IgD-negative memory B cell (primary cell): Measurements from ENCODE around the gene PCDHGA4. TPM values are rescaled to one million over a fixed set of nuclear protein-coding genes. Genes with fewer than 3 reads are reported as not detected.
"Not testable (repeated sequence)": the region's sequence is repeated elsewhere in the genome, so short reads cannot be mapped to it uniquely, and the experiment has no call there.

ENCODE experiments used
- H3K27ac Mint-ChIP-seq, 3 donors: one replicate each; pipeline ENCODE4 v1.8.0; 2020 to 2022; ENCODE audit warnings: mild to moderate bottlenecking in 3 of 3, mixed read lengths in 3 of 3, moderate library complexity in 1 of 3
- H3K27me3 Mint-ChIP-seq: one replicate; pipeline ENCODE4 v1.8.0; 2021; ENCODE audit warnings: mixed read lengths
- H3K36me3 Mint-ChIP-seq: one replicate; pipeline ENCODE4 v1.8.0; 2020; ENCODE audit warnings: mild to moderate bottlenecking, mixed read lengths
- H3K4me1 Mint-ChIP-seq, 3 donors: one replicate each; pipeline ENCODE4 v1.8.0; 2020 to 2022; ENCODE audit warnings: mixed read lengths in 3 of 3, mild to moderate bottlenecking in 1 of 3
- H3K4me3 Mint-ChIP-seq, 4 donors: one replicate each; pipeline ENCODE4 v1.8.0; 2020 to 2022; ENCODE audit warnings: mild to moderate bottlenecking in 4 of 4, mixed read lengths in 4 of 4, moderate library complexity in 3 of 4
- H3K9me3 Mint-ChIP-seq, 3 donors: one replicate each; pipeline ENCODE4 v1.8.0; 2020 to 2021; ENCODE audit warnings: mixed read lengths in 3 of 3, mild to moderate bottlenecking in 1 of 3
- polyA plus RNA-seq: library from polyadenylated mRNA; unstranded; fragments of 300-500 nt; fragmentation: Illumina TruSeq; gene quantifications from one replicate; pipeline ENCODE4 v1.2.3, GENCODE V29; 2021

The PCDHGA4 gene
- polyA plus RNA-seq, 1 donor from 2014 or later: not detected

DNA sequence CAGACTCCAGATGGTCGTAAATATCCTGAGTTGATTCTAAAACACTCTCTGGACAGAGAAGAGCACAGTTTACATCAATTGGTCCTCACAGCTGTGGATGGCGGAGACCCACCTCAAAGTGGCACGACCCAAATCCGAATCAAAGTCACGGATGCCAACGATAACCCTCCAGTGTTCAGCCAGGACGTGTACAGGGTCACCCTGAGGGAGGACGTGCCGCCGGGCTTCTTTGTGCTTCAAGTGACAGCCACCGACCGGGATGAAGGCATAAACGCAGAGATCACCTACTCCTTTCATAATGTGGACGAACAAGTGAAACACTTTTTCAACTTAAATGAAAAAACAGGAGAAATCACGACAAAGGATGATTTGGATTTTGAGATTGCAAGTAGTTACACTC, 5.9 kb downstream of the PCDHGA4 start:
- peak overlapping the region in 1 of 3 donors; percentile 76 for H3K27ac Mint-ChIP-seq
- H3K27me3 Mint-ChIP-seq: peaks cover 52% of the 10 kb centered on the region
- H3K4me1 Mint-ChIP-seq: peaks cover 5 to 17% (median 10%) of the 10 kb centered on the region in 3 donors
- H3K9me3 Mint-ChIP-seq: peaks cover 12 to 42% (median 27%) of the 10 kb centered on the region in 3 donors
- peak overlapping the region; percentile 58 to 89 (median 69) for H3K4me3 Mint-ChIP-seq
- peaks cover 3% of the 10 kb centered on the region for H3K36me3 Mint-ChIP-seq

- peak overlapping the region; percentile 14 to 91 (median 42) for H3K4me3 Mint-ChIP-seq
- peak overlapping the region; percentile 36 to 87 (median 67) for H3K27ac Mint-ChIP-seq
- peaks cover 53% of the 10 kb centered on the region for H3K27me3 Mint-ChIP-seq
- H3K36me3 Mint-ChIP-seq: peaks cover 3% of the 10 kb centered on the region
- peaks cover 5 to 17% (median 10%) of the 10 kb centered on the region in 3 donors for H3K4me1 Mint-ChIP-seq
- peaks cover 12 to 40% (median 20%) of the 10 kb centered on the region in 3 donors for H3K9me3 Mint-ChIP-seq
Measured at GRCh38 chr5:141362719-141363118, 7.9 kb downstream of the PCDHGA4 start.

DNA sequence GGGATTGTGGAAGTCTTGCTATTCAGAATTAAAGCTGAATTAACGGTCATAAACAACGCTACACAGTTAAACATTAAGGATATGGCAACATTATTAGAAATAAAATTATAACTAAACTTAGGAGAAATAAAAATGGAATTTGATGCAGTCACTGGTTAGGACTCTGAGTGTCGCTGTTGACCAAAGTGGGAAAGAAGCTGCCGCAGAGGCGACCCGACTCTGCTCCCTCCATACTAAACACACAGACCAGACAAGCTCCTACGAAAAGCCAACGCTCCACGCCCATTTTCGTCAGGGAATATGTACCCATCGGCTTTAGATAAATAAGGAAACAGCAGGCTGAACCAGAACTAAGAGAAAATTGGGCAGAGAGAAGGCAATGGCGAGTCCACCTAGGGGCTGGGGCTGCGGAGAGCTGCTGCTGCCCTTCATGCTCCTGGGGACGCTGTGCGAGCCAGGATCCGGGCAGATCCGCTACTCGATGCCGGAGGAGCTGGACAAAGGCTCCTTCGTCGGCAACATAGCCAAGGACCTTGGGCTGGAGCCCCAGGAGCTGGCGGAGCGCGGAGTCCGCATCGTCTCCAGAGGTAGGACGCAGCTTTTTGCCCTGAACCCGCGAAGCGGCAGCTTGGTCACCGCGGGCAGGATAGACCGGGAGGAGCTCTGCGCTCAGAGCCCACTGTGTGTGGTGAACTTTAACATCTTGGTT, 9.3 kb downstream of the PCDHGA4 start, which contains the start of gene PCDHGA5:
Gene PCDHGA5 (plus strand): TSS at position 211 of the 709 bp plus-strand sequence. CDS start 169 bp downstream, at position 380.
- Mint-ChIP-seq H3K4me3 (peak within 1 kb of the TSS in 1 of 4 donors; percentile 39), H3K9me3 (peaks cover 11 to 40% (median 20%) of the 10 kb centered on the region in 3 donors), H3K27ac (peak within 1 kb of the TSS in 2 of 3 donors; percentile 63 to 64), H3K36me3 (peaks cover 3% of the 10 kb centered on the region), H3K27me3 (peaks cover 49% of the 10 kb centered on the region), H3K4me1 (peaks cover 5 to 17% (median 10%) of the 10 kb centered on the region in 3 donors)

GRCh38 chr5:141366016-141366896, 11.4 kb downstream of the PCDHGA4 start:
- Mint-ChIP-seq H3K27ac (peak overlapping the region in 2 of 3 donors; percentile 50 to 56), H3K27me3 (peaks cover 38% of the 10 kb centered on the region), H3K4me3 (peak overlapping the region in 1 of 4 donors; percentile 12)

DNA sequence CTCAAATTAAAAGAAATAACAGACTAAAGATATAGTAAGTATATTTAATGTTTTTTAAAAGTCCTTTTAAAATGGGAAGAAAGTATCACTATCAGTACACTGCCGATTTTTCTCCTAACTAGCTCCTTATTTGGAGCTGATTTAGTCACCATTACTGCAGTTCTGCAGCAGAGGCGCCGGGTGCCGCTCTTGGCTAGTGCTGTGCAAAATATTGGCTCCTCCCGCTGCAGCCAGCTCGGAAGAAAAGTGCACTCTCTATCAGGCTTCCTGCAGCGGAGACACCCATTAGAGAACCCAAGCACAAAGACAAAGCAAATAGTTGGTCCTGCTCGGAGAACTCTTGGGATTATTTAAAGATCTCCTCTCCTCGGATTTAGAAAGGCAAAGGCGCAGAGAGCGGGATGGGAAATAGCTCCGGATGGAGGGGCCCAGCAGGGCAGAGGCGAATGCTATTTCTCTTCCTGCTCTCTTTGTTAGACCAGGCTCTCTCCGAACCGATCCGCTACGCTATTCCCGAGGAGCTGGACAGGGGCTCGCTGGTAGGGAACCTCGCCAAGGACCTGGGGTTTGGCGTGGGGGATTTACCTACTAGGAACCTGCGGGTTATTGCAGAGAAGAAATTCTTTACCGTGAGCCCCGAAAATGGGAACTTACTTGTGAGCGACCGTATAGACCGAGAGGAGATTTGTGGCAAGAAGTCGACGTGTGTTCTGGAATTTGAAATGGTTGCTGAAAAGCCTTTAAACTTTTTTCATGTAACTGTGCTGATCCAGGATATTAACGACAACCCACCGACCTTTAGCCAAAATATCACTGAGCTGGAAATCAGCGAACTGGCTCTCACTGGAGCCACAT, 15.4 kb downstream of the PCDHGA4 start, which contains the start of gene PCDHGB3:
Gene PCDHGB3 (plus strand): TSS at position 249 of the 855 bp plus-strand sequence. CDS start 153 bp downstream, at position 402.
- peaks cover 8 to 14% (median 13%) of the 10 kb centered on the region in 3 donors for H3K9me3 Mint-ChIP-seq
- peak within 1 kb of the TSS; percentile 88 to 97 (median 92) for H3K4me3 Mint-ChIP-seq
- peak within 1 kb of the TSS; percentile 67 to 74 (median 72) for H3K27ac Mint-ChIP-seq
- peaks cover 4% of the 10 kb centered on the region for H3K36me3 Mint-ChIP-seq
- peaks cover 2 to 5% (median 4%) of the 10 kb centered on the region in 3 donors for H3K4me1 Mint-ChIP-seq
- H3K27me3 Mint-ChIP-seq: peaks cover 35% of the 10 kb centered on the region

More at GRCh38 chr5:141366016-141366896, 11.4 kb downstream of the PCDHGA4 start:
- Mint-ChIP-seq H3K36me3 (peaks cover 2% of the 10 kb centered on the region), H3K4me1 (peaks cover 6 to 12% (median 8%) of the 10 kb centered on the region in 3 donors), H3K9me3 (peaks cover 4 to 27% (median 14%) of the 10 kb centered on the region in 3 donors)

GRCh38 chr5:141371572-141372475, 17.0 kb downstream of the PCDHGA4 start:
- Mint-ChIP-seq H3K36me3 (peaks cover 7% of the 10 kb centered on the region), H3K9me3 (peaks cover 6 to 17% (median 11%) of the 10 kb centered on the region in 3 donors), H3K27me3 (peaks cover 23% of the 10 kb centered on the region), H3K27ac (no peak overlapping the region), H3K4me1 (peaks cover 2 to 5% (median 4%) of the 10 kb centered on the region in 3 donors), H3K4me3 (peak overlapping the region in 2 of 4 donors; percentile 15 to 55)

DNA sequence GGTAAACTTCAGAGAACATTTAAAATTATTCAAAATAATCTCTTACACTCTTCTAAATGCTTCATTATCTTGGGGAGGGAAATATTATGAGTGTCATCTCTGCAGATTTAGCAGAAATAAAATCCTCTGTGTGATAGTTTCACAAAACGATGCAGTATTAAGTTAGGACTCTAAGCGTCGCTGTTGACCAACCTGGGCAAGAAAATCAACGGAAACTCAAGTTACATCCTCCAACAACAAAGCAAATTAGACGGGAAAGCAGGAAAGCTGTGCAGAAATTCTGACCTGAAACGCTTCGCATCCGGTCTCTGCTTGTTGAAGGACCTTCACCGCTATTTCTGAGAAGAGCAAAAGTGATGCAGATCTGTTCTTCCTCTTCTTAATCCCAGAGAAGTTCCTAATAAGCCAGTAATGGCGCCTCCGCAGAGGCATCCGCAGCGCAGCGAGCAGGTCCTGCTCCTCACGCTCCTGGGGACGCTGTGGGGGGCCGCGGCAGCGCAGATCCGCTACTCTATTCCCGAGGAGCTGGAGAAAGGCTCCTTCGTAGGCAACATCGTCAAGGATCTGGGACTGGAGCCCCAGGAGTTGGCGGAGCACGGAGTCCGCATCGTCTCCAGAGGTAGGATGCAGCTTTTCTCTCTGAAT, 19.0 kb downstream of the PCDHGA4 start, which contains the start of gene PCDHGA6:
Gene PCDHGA6 (plus strand): TSS at position 219 of the 645 bp plus-strand sequence. CDS start 193 bp downstream, at position 412.
- H3K4me3 Mint-ChIP-seq: peak within 1 kb of the TSS in 3 of 4 donors; percentile 27 to 79 (median 63)
- H3K27ac Mint-ChIP-seq: peak within 1 kb of the TSS in 1 of 3 donors; percentile 65
- peaks cover 7% of the 10 kb centered on the region for H3K36me3 Mint-ChIP-seq
- peaks cover 6 to 15% (median 11%) of the 10 kb centered on the region in 3 donors for H3K9me3 Mint-ChIP-seq
- peaks cover 2 to 5% (median 4%) of the 10 kb centered on the region in 3 donors for H3K4me1 Mint-ChIP-seq
- peaks cover 21% of the 10 kb centered on the region for H3K27me3 Mint-ChIP-seq

- peak overlapping the region in 1 of 4 donors; percentile 27 for H3K4me3 Mint-ChIP-seq
- peaks cover 8 to 15% (median 11%) of the 10 kb centered on the region in 3 donors for H3K9me3 Mint-ChIP-seq
- no peak overlapping the region for H3K27ac Mint-ChIP-seq
- H3K36me3 Mint-ChIP-seq: peaks cover 7% of the 10 kb centered on the region
- peaks cover 22% of the 10 kb centered on the region for H3K27me3 Mint-ChIP-seq
- H3K4me1 Mint-ChIP-seq: peaks cover 2 to 5% (median 4%) of the 10 kb centered on the region in 3 donors
Measured at GRCh38 chr5:141374627-141375026, 19.8 kb downstream of the PCDHGA4 start.

GRCh38 chr5:141375444-141376155, 20.8 kb downstream of the PCDHGA4 start:
- Mint-ChIP-seq H3K27me3 (peaks cover 22% of the 10 kb centered on the region), H3K9me3 (peaks cover 8 to 15% (median 11%) of the 10 kb centered on the region in 3 donors)
- H3K4me3 Mint-ChIP-seq, H3K36me3 Mint-ChIP-seq, H3K4me1 Mint-ChIP-seq, H3K27ac Mint-ChIP-seq: not testable (repeated sequence)

GRCh38 chr5:141382469-141383294, 27.9 kb downstream of the PCDHGA4 start, which contains the start of gene PCDHGA7:
Gene PCDHGA7, plus strand, starts transcription at chr5:141382742. Its CDS starts 158 bp downstream, at chr5:141382900.
- peaks cover 26% of the 10 kb centered on the region for H3K27me3 Mint-ChIP-seq
- H3K9me3 Mint-ChIP-seq: peaks cover 4 to 15% (median 8%) of the 10 kb centered on the region in 3 donors
- H3K36me3 Mint-ChIP-seq: peaks cover 1% of the 10 kb centered on the region
- peak within 1 kb of the TSS; percentile 81 to 94 (median 90) for H3K4me3 Mint-ChIP-seq
- H3K4me1 Mint-ChIP-seq: peaks cover 0 to 2% (median 2%) of the 10 kb centered on the region in 3 donors
- peak within 1 kb of the TSS in 2 of 3 donors; percentile 19 to 76 for H3K27ac Mint-ChIP-seq

DNA sequence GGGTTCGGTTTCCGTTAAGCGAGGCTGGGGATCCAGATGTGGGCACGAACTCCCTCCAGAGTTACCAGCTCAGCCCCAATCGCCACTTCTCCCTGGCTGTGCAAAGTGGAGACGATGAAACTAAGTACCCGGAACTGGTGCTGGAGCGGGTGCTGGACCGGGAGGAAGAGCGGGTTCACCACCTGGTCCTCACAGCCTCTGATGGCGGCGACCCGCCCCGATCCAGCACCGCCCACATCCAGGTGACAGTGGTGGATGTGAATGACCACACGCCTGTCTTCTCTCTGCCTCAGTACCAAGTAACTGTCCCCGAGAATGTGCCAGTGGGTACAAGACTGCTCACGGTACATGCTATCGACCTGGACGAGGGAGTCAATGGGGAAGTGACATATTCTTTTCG, 28.5 kb downstream of the PCDHGA4 start:
- Mint-ChIP-seq H3K27ac (peak overlapping the region in 1 of 3 donors; percentile 31), H3K4me3 (peak overlapping the region in 2 of 4 donors; percentile 81 to 92), H3K9me3 (peaks cover 4 to 16% (median 8%) of the 10 kb centered on the region in 3 donors), H3K36me3 (peaks cover 1% of the 10 kb centered on the region), H3K4me1 (peaks cover 0 to 2% (median 2%) of the 10 kb centered on the region in 3 donors), H3K27me3 (peaks cover 26% of the 10 kb centered on the region)
